Measurements from ENCODE around the gene ABCF3. TPM values are rescaled to one million over a fixed set of nuclear protein-coding genes. Genes with fewer than 3 reads are reported as not detected.

ABCF3 gene
- total RNA-seq, 1 experiment from 2014 or later = 33.4 TPM

- no peak for DNase-seq (ENCODE audit: low read depth)
Observed at GRCh38 chr3:184230603-184231528, 44.9 kb downstream of the ABCF3 start.

- no peak for DNase-seq (ENCODE audit: low read depth)
Observed at GRCh38 chr3:184231671-184232070, 45.7 kb downstream of the ABCF3 start.

- DNase-seq (ENCODE audit: low read depth) = no peak
Observed at GRCh38 chr3:184233127-184233843, 47.3 kb downstream of the ABCF3 start.

- peak; percentile 83 for DNase-seq (ENCODE audit: low read depth)
Observed at GRCh38 chr3:184234224-184234623, 48.2 kb downstream of the ABCF3 start.

GRCh38 chr3:184234671-184235380 is 48.8 kb downstream of the ABCF3 start:
- DNase-seq (ENCODE audit: low read depth) = no peak

GRCh38 chr3:184235381-184236032 is 49.5 kb downstream of the ABCF3 start:
- no peak for DNase-seq (ENCODE audit: low read depth)

GRCh38 chr3:184236033-184236410 is 50.0 kb downstream of the ABCF3 start:
- no peak for DNase-seq (ENCODE audit: low read depth)

GRCh38 chr3:184236636-184237035 is 50.6 kb downstream of the ABCF3 start:
- DNase-seq (ENCODE audit: low read depth) = no peak

GRCh38 chr3:184237211-184237610 is 51.2 kb downstream of the ABCF3 start:
- no peak for DNase-seq (ENCODE audit: low read depth)

GRCh38 chr3:184237807-184238206 is 51.8 kb downstream of the ABCF3 start:
- DNase-seq (ENCODE audit: low read depth) = no peak

GRCh38 chr3:184238246-184238818 is 52.3 kb downstream of the ABCF3 start:
- DNase-seq (ENCODE audit: low read depth) = no peak

GRCh38 chr3:184239221-184239620 is 53.2 kb downstream of the ABCF3 start:
- no peak for DNase-seq (ENCODE audit: low read depth)

GRCh38 chr3:184239708-184240107 is 53.7 kb downstream of the ABCF3 start:
- DNase-seq (ENCODE audit: low read depth) = no peak

- peak; percentile 27 for DNase-seq (ENCODE audit: low read depth)
Observed at GRCh38 chr3:184240384-184241140, 54.6 kb downstream of the ABCF3 start.

GRCh38 chr3:184241141-184241446 is 55.1 kb downstream of the ABCF3 start:
- no peak for DNase-seq (ENCODE audit: low read depth)

- no peak for DNase-seq (ENCODE audit: low read depth)
Observed at GRCh38 chr3:184241447-184242296, 55.7 kb downstream of the ABCF3 start.

GRCh38 chr3:184242297-184242685 is 56.3 kb downstream of the ABCF3 start:
- no peak for DNase-seq (ENCODE audit: low read depth)

Data from RPMI7951 (cell line).